Inferior parietal cortex (tissue), 1 donor: Measurements from ENCODE around the gene GULP1.
"Not testable (repeated sequence)": the region's sequence is repeated elsewhere in the genome, so short reads cannot be mapped to it uniquely, and the experiment has no call there.

Experiments used
- DNase-seq: peaks from one replicate; pipeline ENCODE4 v3.0.0-alpha.2; 2016; ENCODE audit errors: extremely low spot score

The GULP1 gene

GRCh38 chr2:188416367-188416766 is 124.7 kb downstream of the GULP1 start:
- DNase-seq, result no peak

DNA sequence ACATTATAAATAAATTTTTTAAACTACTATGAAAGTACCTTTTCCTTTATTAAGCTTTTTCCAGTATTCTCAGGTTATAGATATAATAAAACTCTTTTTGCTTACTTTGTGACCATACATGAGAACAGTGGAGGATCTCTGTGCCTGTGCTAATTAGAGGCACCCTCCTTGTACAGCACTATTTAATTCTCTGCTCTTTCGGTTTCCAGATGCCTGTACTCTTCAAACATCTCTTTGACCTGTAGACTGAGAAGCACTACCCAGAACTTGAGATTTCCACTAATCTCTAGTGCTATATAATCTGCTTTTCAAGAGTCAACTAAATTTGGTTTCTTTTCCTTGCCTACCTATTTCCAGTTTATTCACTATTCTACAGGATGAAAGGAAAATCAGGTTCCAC is 131.1 kb downstream of the GULP1 start:
- DNase-seq, result no peak

DNA sequence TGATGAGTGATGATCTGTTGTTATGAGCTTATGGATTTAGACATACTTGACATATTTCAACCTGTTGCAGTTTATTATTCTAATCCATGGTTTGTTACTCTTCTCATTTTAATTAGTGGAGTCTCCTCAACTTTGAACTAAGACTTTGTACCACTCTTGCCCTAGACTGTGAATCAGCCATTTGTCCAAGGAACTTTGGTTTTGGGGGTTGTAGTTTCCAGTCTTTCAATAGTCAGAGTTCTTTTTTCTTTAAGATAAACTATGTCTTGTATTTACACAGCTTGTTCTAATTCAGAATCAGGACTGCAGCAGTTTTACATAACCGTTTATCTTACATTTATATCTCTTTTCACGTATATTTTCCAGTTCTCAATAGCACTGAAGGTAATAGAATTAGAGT is 133.6 kb downstream of the GULP1 start:
- DNase-seq, result no peak

DNA sequence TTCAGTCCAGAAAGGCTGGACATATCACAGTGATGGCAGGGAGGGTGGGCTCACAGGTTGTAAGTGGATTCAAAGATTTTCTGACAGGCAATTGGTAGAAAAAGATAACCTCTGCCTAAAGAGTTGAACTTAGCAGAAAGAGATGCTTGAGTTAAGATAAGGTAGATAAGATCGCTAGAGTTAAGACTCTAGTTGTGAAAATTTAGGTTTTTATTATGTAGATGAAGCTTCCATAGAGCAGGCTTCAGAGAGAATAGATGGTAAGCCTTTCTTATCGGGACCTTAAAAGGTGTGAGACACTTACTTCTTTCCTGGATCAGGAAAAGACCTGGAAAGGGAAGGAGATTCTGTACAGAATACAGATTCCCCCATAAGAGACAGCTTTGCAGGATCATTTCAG is 134.4 kb downstream of the GULP1 start:
- DNase-seq, result no peak

- no peak for DNase-seq
Observed at GRCh38 chr2:188430705-188431104, 139.0 kb downstream of the GULP1 start.

DNA sequence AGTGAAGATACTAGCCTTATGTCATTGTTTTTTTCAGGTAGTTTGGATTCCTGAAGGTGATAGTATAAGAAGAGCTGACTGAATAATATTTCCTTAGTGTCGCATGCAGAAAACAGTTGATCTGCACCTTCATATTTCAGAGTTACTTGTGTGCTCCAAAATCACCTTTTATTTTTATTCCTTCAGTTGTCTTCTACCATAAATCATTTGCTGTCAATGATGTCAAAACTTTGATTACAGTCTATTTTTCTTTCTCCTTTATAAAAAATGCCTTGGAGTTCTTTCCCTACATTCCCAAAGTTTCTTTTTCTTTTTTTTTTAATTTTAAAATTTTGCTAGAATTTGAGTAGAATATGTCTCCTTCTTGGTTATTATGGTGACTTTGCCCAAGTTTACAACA is 142.3 kb downstream of the GULP1 start:
- no peak for DNase-seq

GRCh38 chr2:188435115-188435514 is 143.4 kb downstream of the GULP1 start:
- no peak for DNase-seq

- no peak for DNase-seq
Observed at GRCh38 chr2:188437537-188437936, 145.9 kb downstream of the GULP1 start.

GRCh38 chr2:188439986-188440385 is 148.3 kb downstream of the GULP1 start:
- no peak for DNase-seq

DNA sequence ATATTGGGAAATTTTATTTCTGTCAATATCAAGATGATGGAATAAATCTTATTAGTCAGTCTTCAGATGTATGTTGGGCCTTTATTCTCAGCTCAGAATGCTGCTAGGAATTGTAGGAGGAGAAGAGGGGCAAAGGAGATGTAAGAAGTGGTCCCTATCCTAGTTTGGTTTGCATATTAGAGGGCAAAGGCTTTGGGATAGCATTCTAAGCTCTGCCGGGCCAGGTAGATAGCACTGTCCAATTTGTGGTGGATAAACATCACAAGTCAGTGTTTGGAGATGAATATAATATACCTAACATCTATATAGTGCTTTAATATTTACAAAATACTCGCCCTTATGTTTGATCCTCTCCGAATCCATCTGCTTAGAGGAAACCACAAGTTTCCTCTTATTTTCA is 149.2 kb downstream of the GULP1 start:
- no peak for DNase-seq

DNA sequence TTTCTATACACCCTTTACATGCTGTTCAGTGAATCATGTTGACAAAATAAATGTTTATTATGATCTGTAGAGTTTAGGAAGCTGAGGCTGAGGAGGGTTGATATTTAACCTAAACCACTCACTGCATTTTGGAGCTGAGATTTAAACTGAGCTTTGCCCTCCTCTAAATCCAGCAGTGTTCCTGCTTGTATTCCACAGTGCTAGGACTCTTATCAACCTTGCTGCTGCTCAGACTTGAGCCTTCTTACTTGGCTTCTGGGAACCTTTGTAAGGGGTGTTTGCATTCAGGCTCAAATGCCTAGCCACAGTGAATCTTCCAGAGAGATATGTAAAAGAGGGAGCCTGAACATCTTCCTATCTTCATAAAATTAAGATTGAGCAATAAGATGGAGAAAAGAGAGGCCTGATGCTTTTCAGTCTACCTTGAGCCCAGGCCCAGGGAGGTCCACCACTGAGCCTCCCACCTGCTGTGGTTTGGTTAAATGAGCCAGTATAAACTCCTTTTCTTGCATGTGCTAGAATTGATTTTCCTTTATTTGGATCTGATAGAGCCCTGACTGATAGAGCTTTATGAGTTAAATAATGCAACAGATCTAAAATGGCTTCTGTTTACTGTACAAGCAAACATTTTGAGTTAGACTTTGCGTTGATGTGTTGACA is 149.7 kb downstream of the GULP1 start:
- DNase-seq, result no peak

- no peak for DNase-seq
Observed at GRCh38 chr2:188443207-188443606, 151.5 kb downstream of the GULP1 start.

- DNase-seq, result no peak
Observed at GRCh38 chr2:188444106-188444835, 152.6 kb downstream of the GULP1 start.

- no peak for DNase-seq
Observed at GRCh38 chr2:188449561-188449960, 157.9 kb downstream of the GULP1 start.

- DNase-seq, result no peak
Observed at GRCh38 chr2:188449971-188450370, 158.3 kb downstream of the GULP1 start.

DNA sequence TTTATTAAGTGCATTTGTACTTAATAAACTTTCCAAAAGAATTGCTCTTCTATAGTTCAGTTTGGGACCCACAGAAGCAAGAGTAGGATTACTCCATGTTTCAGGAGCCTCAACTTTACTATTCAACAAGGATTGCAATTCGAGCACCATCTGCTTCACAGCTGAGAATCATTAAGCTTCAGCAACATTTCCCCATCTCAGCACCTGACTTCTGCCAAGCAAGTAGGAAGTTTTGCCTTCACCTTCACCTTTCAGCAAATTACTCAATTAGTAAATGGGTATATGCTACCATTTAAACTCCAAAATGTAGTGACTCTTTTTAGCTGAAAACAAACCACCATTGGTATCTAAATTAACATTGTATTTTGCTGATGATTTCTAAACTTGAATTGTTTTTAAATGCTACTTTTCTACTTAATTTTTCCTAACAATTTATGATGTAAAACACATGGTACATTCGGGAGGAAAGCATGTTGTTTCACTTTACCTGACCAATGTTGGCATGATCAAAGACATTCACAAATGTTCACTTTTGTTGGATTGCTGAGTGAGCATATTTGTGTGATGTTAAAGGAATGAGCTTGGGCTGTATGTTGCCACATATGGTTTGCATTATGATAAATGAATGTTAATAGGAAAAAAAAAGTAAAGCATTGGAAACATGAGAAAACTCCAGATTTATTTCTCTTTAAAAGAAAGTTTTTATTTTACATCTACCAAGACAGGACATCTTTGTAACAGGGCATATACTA is 159.2 kb downstream of the GULP1 start:
- no peak for DNase-seq

- DNase-seq, result no peak
Observed at GRCh38 chr2:188452084-188452483, 160.4 kb downstream of the GULP1 start.

- no peak for DNase-seq
Observed at GRCh38 chr2:188456114-188456909, 164.6 kb downstream of the GULP1 start.

- peak; percentile 4 for DNase-seq
Observed at GRCh38 chr2:188459061-188459460, 167.4 kb downstream of the GULP1 start.

DNA sequence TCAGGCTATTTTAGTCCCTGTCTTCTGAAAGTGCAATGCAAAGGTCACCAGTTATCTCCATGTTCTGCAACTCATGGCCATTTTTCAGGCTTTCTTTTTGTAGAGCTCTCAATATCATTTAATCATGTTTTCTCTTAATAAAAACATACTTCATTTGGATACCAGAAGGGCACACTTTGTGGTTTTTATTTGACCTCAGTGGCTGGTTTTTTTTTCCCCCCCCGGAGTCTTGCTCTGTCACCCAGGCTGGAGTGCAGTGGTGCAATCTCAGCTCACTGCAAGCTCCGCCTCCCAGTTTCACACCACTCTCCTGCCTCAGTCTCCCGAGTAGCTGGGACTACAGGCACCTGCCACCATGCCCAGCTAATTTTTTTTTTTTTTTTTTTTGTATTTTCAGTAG is 174.4 kb downstream of the GULP1 start:
- DNase-seq, result not testable (repeated sequence)

- no peak for DNase-seq
Observed at GRCh38 chr2:188466761-188467160, 175.1 kb downstream of the GULP1 start.

DNA sequence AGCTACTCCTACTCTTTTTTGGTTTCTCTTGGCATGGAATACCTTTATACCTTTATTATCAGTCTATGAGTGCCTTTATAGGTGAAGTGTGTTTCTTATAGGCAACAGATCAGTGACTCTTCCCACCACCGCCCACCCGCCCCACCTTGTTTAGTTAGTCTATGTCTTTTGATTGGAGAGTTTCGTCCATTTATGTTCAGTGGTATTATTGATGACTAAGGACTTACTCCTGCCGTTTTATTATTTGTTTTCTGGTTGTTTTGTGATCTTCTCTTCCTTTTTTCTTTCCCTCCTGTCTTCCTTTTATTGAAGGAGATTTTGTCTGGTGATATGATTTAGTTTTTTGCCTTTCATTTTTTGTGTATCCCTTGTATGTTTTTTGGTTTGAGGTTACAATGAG is 179.5 kb downstream of the GULP1 start:
- DNase-seq, result no peak
